ENCODE data around the gene EEFSEC. TPM values are rescaled to one million over a fixed set of nuclear protein-coding genes. Genes with fewer than 3 reads are reported as not detected.

Gene EEFSEC
- total and polyA plus RNA-seq, 7 experiments from 2014 or later = 17.3 to 31.4 (median 18.3) TPM

DNA sequence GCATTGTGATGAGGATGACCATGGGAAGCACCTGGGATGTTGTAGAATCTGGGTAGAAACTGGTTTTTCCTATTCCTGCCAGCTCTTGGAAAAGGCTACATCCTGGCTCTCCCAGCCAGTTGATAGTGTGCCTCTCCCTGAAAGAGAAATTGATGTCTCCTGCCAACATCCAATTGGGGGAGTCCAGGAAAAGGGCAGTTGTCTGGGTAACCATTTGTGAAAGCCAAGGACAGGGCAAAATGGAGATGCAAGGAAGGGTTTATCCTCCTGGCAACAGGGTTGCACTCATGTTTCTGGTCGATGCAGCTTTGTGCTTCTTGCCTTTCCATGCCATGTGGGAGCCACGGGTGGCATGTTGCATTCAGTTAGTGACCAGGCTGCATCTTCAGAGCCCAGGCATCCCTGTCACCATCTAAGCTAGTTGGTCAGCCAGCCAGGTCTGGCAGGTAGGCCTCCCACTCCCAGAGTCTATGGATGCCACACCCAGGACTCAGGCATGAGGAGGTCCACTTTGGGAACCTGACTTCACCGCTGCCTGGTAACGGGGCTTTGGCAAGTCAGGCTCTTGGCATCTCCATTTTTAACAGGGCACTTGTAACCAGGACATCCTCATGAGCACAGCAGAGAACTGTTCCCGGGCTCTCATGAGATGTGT, 159.9 kb downstream of the EEFSEC start:
- intact Hi-C loops (cut with micrococcal nuclease) = no loop called here
- ChIA-PET CTCF (interaction anchor here (0.5 to 2.8 kb wide), 2 partner anchors 8 to 29 kb away, joined by 3 to 11 read pairs; no protein-coding TSS in a partner anchor), POLR2A (interaction anchor here (1.1 to 4.8 kb wide), 3 partner anchors 9 to 81 kb away, joined by 3 to 41 read pairs (median 6); no protein-coding TSS in a partner anchor)
- Mint-ChIP-seq H3K4me3 (peak overlapping the region in 2 of 10 donors; percentile 29 to 67), H3K9me3 (no peaks in the 10 kb centered on the region), H3K27ac (peak overlapping the region in 8 of 9 donors; percentile 32 to 94 (median 84)), H3K4me1 (peaks cover 16 to 88% (median 75%) of the 10 kb centered on the region in 7 donors), H3K27me3 (no peaks in the 10 kb centered on the region), H3K36me3 (peaks cover 0 to 29% (median 12%) of the 10 kb centered on the region in 5 donors)
- no peaks in the 10 kb centered on the region for H3K9me3 ChIP-seq (ENCODE audit: control insufficient read depth in 2 of 3, low read length in 3 of 3)
- no peak for ATAC-seq
- DNase-seq = peak in 1 of 9 donors; percentile 14
- H3K27ac ChIP-seq (ENCODE audit: low read depth, low read length) = no peak overlapping the region
- H3K4me3 ChIP-seq (ENCODE audit: low read length) = no peak overlapping the region
- no peaks in the 10 kb centered on the region for H3K36me3 ChIP-seq (ENCODE audit: control insufficient read depth in 2 of 3, insufficient read depth in 3 of 3, low read length in 3 of 3)
- H3K4me1 ChIP-seq (ENCODE audit: control insufficient read depth in 2 of 2, insufficient read depth in 2 of 2, low read length in 2 of 2) = peaks cover 9 to 62% of the 10 kb centered on the region in 2 donors
- H3K27me3 ChIP-seq (ENCODE audit: control insufficient read depth in 2 of 2, insufficient read depth in 2 of 2, low read length in 2 of 2) = no peaks in the 10 kb centered on the region

GRCh38 chr3:128313935-128314334, 160.7 kb downstream of the EEFSEC start:
- H3K36me3 ChIP-seq (ENCODE audit: control insufficient read depth in 2 of 3, insufficient read depth in 3 of 3, low read length in 3 of 3) = no peaks in the 10 kb centered on the region
- peaks cover 9 to 70% of the 10 kb centered on the region in 2 donors for H3K4me1 ChIP-seq (ENCODE audit: control insufficient read depth in 2 of 2, insufficient read depth in 2 of 2, low read length in 2 of 2)
- ATAC-seq (no peak), DNase-seq (peak in 1 of 9 donors; percentile 8)
- no peaks in the 10 kb centered on the region for H3K27me3 ChIP-seq (ENCODE audit: control insufficient read depth in 2 of 2, insufficient read depth in 2 of 2, low read length in 2 of 2)
- H3K4me3 ChIP-seq (ENCODE audit: low read length) = no peak overlapping the region
- H3K9me3 Mint-ChIP-seq = no peaks in the 10 kb centered on the region
- no peaks in the 10 kb centered on the region for H3K9me3 ChIP-seq (ENCODE audit: control insufficient read depth in 2 of 3, low read length in 3 of 3)
- no peaks in the 10 kb centered on the region for H3K27me3 Mint-ChIP-seq
- intact Hi-C loops (cut with micrococcal nuclease) = no loop called here
- H3K4me1 Mint-ChIP-seq = peaks cover 16 to 91% (median 77%) of the 10 kb centered on the region in 7 donors
- H3K4me3 Mint-ChIP-seq = peak overlapping the region in 5 of 10 donors; percentile 18 to 67 (median 38)
- peaks cover 0 to 28% (median 7%) of the 10 kb centered on the region in 5 donors for H3K36me3 Mint-ChIP-seq
- ChIA-PET POLR2A (interaction anchor here (1.1 to 4.8 kb wide), 2 partner anchors 10 to 18 kb away, joined by 6 to 41 read pairs; no protein-coding TSS in a partner anchor), CTCF (interaction anchor here (0.5 to 2.8 kb wide), 4 partner anchors 8 to 29 kb away, joined by 3 to 11 read pairs (median 3); no protein-coding TSS in a partner anchor)
- H3K27ac Mint-ChIP-seq = peak overlapping the region in 8 of 9 donors; percentile 16 to 94 (median 84)
- H3K27ac ChIP-seq (ENCODE audit: low read depth, low read length) = peak overlapping the region; percentile 23

DNA sequence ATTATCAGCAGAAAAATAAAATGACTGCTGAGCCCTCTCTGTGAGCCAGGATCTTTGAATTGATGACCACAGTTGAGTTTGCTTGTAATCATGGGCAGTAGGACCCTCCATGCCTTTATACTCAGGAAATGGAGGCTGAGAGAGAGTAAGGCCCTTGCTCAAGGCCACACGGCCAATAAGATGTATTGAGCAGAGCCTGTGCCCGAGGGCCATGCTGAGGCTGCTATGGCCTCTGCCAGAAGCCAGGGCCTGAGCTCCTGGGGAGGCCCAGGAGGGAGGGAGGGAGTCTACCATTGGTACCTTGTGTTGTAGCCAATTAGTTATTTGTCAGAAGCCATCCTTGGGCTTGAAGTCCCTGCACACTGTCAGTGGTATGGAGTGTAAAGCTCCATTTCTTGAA, 162.0 kb downstream of the EEFSEC start:
- Histone ChIP-seq H3K27me3 (ENCODE audit: control insufficient read depth in 2 of 2, insufficient read depth in 2 of 2, low read length in 2 of 2) (no peaks in the 10 kb centered on the region), H3K36me3 (ENCODE audit: control insufficient read depth in 2 of 3, insufficient read depth in 3 of 3, low read length in 3 of 3) (no peaks in the 10 kb centered on the region), H3K4me1 (ENCODE audit: control insufficient read depth in 2 of 2, insufficient read depth in 2 of 2, low read length in 2 of 2) (peaks cover 9 to 83% of the 10 kb centered on the region in 2 donors), H3K9me3 (ENCODE audit: control insufficient read depth in 2 of 3, low read length in 3 of 3) (no peaks in the 10 kb centered on the region), H3K4me3 (ENCODE audit: low read length) (no peak overlapping the region), H3K27ac (ENCODE audit: low read depth, low read length) (peak overlapping the region; percentile 78)
- intact Hi-C loops (cut with micrococcal nuclease) = no loop called here
- DNase-seq = peak in 1 of 9 donors; percentile 13
- H3K27me3 Mint-ChIP-seq = no peaks in the 10 kb centered on the region
- H3K27ac Mint-ChIP-seq = peak overlapping the region in 7 of 9 donors; percentile 60 to 97 (median 85)
- no peak for ATAC-seq
- ChIA-PET CTCF (interaction anchor here (1.0 to 1.2 kb wide), 2 partner anchors 9 to 15 kb away, joined by 3 to 9 read pairs; no protein-coding TSS in a partner anchor), POLR2A (interaction anchor here (0.6 to 4.8 kb wide), 6 partner anchors 8 to 485 kb away, joined by 3 to 41 read pairs (median 4); no protein-coding TSS in a partner anchor)
- peaks cover 0 to 24% (median 4%) of the 10 kb centered on the region in 5 donors for H3K36me3 Mint-ChIP-seq
- H3K4me1 Mint-ChIP-seq = peaks cover 16 to 95% (median 81%) of the 10 kb centered on the region in 7 donors
- H3K4me3 Mint-ChIP-seq = peak overlapping the region in 4 of 10 donors; percentile 4 to 48 (median 20)
- no peaks in the 10 kb centered on the region for H3K9me3 Mint-ChIP-seq

DNA sequence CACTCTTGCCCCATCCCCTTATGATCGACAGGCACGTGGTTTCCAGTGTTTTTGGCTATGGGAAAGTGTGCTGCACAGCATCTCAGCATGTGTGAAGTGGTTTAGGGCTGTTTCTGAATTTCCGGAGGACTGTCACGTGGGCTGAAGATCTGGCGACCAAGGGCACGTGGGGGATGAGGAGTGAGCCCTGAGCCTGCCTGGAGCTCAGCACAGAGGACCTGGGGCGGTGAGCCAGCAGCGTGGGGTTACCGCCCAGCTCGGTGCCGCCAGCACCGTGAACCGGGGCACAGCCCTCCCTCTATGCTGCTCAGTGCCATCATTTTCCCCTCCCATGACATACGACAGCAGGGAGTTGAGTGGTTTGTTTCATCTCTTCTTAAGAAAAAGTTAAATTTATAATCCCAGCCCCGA, 163.2 kb downstream of the EEFSEC start:
- no peaks in the 10 kb centered on the region for H3K27me3 Mint-ChIP-seq
- H3K36me3 Mint-ChIP-seq = peaks cover 0 to 20% (median 4%) of the 10 kb centered on the region in 5 donors
- CTCF ChIA-PET = interaction anchor here (0.8 to 7.5 kb wide), 3 partner anchors 9 to 221 kb away, joined by 3 to 91 read pairs (median 7); no protein-coding TSS in a partner anchor
- intact Hi-C loops (cut with micrococcal nuclease) = loop anchor here in 1 of 2 donors (1.0 kb wide), 3 partner anchors 9 to 163 kb away; partner anchors contain the start of gene EEFSEC
- DNase-seq = peak; percentile 35 to 91 (median 86)
- Histone ChIP-seq H3K27ac (ENCODE audit: low read depth, low read length) (peak overlapping the region; percentile 78), H3K4me3 (ENCODE audit: low read length) (no peak overlapping the region), H3K4me1 (ENCODE audit: control insufficient read depth in 2 of 2, insufficient read depth in 2 of 2, low read length in 2 of 2) (peaks cover 9 to 91% of the 10 kb centered on the region in 2 donors), H3K9me3 (ENCODE audit: control insufficient read depth in 2 of 3, low read length in 3 of 3) (no peaks in the 10 kb centered on the region), H3K27me3 (ENCODE audit: control insufficient read depth in 2 of 2, insufficient read depth in 2 of 2, low read length in 2 of 2) (no peaks in the 10 kb centered on the region), H3K36me3 (ENCODE audit: control insufficient read depth in 2 of 3, insufficient read depth in 3 of 3, low read length in 3 of 3) (no peaks in the 10 kb centered on the region)
- no peaks in the 10 kb centered on the region for H3K9me3 Mint-ChIP-seq
- H3K4me3 Mint-ChIP-seq = peak overlapping the region; percentile 23 to 78 (median 56)
- H3K27ac Mint-ChIP-seq = peak overlapping the region; percentile 71 to 97 (median 88)
- peak; percentile 97 for ATAC-seq
- POLR2A ChIA-PET = interaction anchor here (0.7 to 4.8 kb wide), 6 partner anchors 16 to 162 kb away, joined by 3 to 41 read pairs (median 4); no protein-coding TSS in a partner anchor
- peaks cover 16 to 97% (median 84%) of the 10 kb centered on the region in 7 donors for H3K4me1 Mint-ChIP-seq

DNA sequence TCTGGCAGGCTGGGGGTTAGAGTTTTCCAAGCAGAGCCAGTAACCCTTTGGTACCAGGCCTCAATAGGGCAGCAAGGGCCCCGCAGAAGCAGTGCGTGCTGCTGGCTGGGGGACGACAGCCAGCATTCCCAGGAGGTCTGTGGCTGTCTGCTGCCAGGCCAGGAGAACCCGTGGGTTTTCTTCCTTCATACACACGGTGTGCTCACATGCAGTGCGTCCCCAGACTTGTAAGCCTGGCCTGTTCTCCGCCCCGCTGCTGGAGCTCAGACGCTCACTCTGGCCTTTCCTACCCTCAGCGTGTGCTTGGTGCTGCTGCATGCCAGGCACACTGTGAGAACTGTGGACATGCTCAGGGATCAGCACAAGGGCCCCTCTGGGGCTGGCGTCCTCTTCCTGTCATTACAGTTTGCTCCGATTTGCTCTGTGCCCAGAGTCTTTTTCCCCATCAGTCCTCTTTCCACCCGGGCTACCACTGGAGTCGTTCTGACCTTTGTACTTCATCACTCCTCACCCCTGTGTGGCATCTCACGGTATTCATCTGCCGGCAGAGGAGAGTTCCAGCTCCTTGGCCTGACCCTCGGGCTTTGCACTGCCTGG, 163.9 kb downstream of the EEFSEC start:
- ChIA-PET CTCF (interaction anchor here (0.6 to 7.5 kb wide), 4 partner anchors 8 to 222 kb away, joined by 3 to 91 read pairs (median 5); no protein-coding TSS in a partner anchor), POLR2A (interaction anchor here (0.7 to 4.8 kb wide), 7 partner anchors 17 to 561 kb away, joined by 3 to 41 read pairs (median 3); no protein-coding TSS in a partner anchor)
- Histone ChIP-seq H3K27me3 (ENCODE audit: control insufficient read depth in 2 of 2, insufficient read depth in 2 of 2, low read length in 2 of 2) (no peaks in the 10 kb centered on the region), H3K4me1 (ENCODE audit: control insufficient read depth in 2 of 2, insufficient read depth in 2 of 2, low read length in 2 of 2) (peaks cover 9 to 95% of the 10 kb centered on the region in 2 donors), H3K36me3 (ENCODE audit: control insufficient read depth in 2 of 3, insufficient read depth in 3 of 3, low read length in 3 of 3) (no peaks in the 10 kb centered on the region), H3K27ac (ENCODE audit: low read depth, low read length) (peak overlapping the region; percentile 78), H3K9me3 (ENCODE audit: control insufficient read depth in 2 of 3, low read length in 3 of 3) (no peaks in the 10 kb centered on the region), H3K4me3 (ENCODE audit: low read length) (no peak overlapping the region)
- H3K9me3 Mint-ChIP-seq = no peaks in the 10 kb centered on the region
- H3K4me3 Mint-ChIP-seq = peak overlapping the region in 9 of 10 donors; percentile 34 to 78 (median 56)
- H3K27me3 Mint-ChIP-seq = no peaks in the 10 kb centered on the region
- intact Hi-C loops (cut with micrococcal nuclease) = no loop called here
- no peak for DNase-seq
- H3K4me1 Mint-ChIP-seq = peaks cover 16 to 98% (median 91%) of the 10 kb centered on the region in 7 donors
- ATAC-seq = no peak
- peak overlapping the region; percentile 49 to 97 (median 88) for H3K27ac Mint-ChIP-seq
- peaks cover 0 to 15% (median 0%) of the 10 kb centered on the region in 5 donors for H3K36me3 Mint-ChIP-seq

GRCh38 chr3:128317698-128318231, 164.5 kb downstream of the EEFSEC start:
- peak overlapping the region; percentile 78 for H3K27ac ChIP-seq (ENCODE audit: low read depth, low read length)
- Mint-ChIP-seq H3K36me3 (peaks cover 0 to 15% (median 0%) of the 10 kb centered on the region in 5 donors), H3K9me3 (no peaks in the 10 kb centered on the region), H3K27me3 (no peaks in the 10 kb centered on the region), H3K4me1 (peaks cover 16 to 95% (median 90%) of the 10 kb centered on the region in 7 donors), H3K27ac (peak overlapping the region; percentile 18 to 97 (median 88)), H3K4me3 (peak overlapping the region in 6 of 10 donors; percentile 34 to 66 (median 57))
- peaks cover 9 to 92% of the 10 kb centered on the region in 2 donors for H3K4me1 ChIP-seq (ENCODE audit: control insufficient read depth in 2 of 2, insufficient read depth in 2 of 2, low read length in 2 of 2)
- ChIA-PET CTCF (interaction anchor here (0.6 to 7.5 kb wide), 7 partner anchors 8 to 222 kb away, joined by 3 to 91 read pairs (median 3); no protein-coding TSS in a partner anchor), POLR2A (interaction anchor here (1.5 to 4.8 kb wide), 4 partner anchors 17 to 560 kb away, joined by 3 to 41 read pairs (median 8); no protein-coding TSS in a partner anchor)
- no peak for ATAC-seq
- H3K36me3 ChIP-seq (ENCODE audit: control insufficient read depth in 2 of 3, insufficient read depth in 3 of 3, low read length in 3 of 3) = no peaks in the 10 kb centered on the region
- no peaks in the 10 kb centered on the region for H3K27me3 ChIP-seq (ENCODE audit: control insufficient read depth in 2 of 2, insufficient read depth in 2 of 2, low read length in 2 of 2)
- intact Hi-C loops (cut with micrococcal nuclease) = no loop called here
- no peaks in the 10 kb centered on the region for H3K9me3 ChIP-seq (ENCODE audit: control insufficient read depth in 2 of 3, low read length in 3 of 3)
- no peak overlapping the region for H3K4me3 ChIP-seq (ENCODE audit: low read length)
- DNase-seq = no peak
